IMR-90 (cell line): ENCODE measurements around the gene FOSB. TPM values are rescaled to one million over a fixed set of nuclear protein-coding genes. Genes with fewer than 3 reads are reported as not detected.

Source experiments
- ATAC-seq: fragments of 200-7000 bp; cut with Tn5 transposase; 2 replicates; pipeline ENCODE4 v1.9.1; 2020; ENCODE audit warnings: low read depth, mild to moderate bottlenecking, moderate library complexity
- BruUV-seq: library from RNA; stranded (reverse); fragments of 400-500 nt; replicated peaks from 2 replicates; lab custom pipeline; 2021; lab: Mats Ljungman, UMichigan
- CTCF ChIA-PET: fragments of 300-600 bp; formaldehyde crosslinking; extraction: SDS; loops from one replicate; lab custom pipeline; 2021; ENCODE audit warnings: antibody characterized with exemption; lab: Yijun Ruan, JAX
- POLR2A ChIA-PET: fragments of 300-600 bp; sonication (Branson Sonifier 250); formaldehyde crosslinking; loops from one replicate; lab custom pipeline; 2022; ENCODE audit warnings: antibody characterized with exemption; ENCODE audit not compliant: unreplicated experiment; lab: Charles Lee
- DNase-seq: peaks from one replicate; pipeline ENCODE4 v3.0.0; 2013
- H2AFZ ChIP-seq: replicated peaks from 2 replicates; pipeline ENCODE3; 2013; ENCODE audit warnings: low read length, mild to moderate bottlenecking; ENCODE audit not compliant: poor library complexity
- H2AK5ac ChIP-seq: 2 replicates; pipeline ENCODE4 v1.6.1; 2013; ENCODE audit warnings: low read depth, low read length, inconsistent platforms
- H2AK9ac ChIP-seq: replicated peaks from 2 replicates; pipeline ENCODE3; 2013; ENCODE audit warnings: mild to moderate bottlenecking, low read depth, low read length, moderate library complexity; ENCODE audit not compliant: poor library complexity
- H2BK120ac ChIP-seq: 2 replicates; pipeline ENCODE4 v1.6.1; 2013; ENCODE audit warnings: low read depth, low read length, inconsistent platforms
- H2BK15ac ChIP-seq: 3 replicates; pipeline ENCODE4 v1.6.1; 2013; ENCODE audit warnings: low read depth, low read length, inconsistent platforms
- H2BK20ac ChIP-seq: 2 replicates; pipeline ENCODE4 v1.6.1; 2013; ENCODE audit warnings: low read depth, mild to moderate bottlenecking, inconsistent platforms, low read length, moderate library complexity
- H2BK5ac ChIP-seq: 2 replicates; pipeline ENCODE4 v1.6.1; 2013; ENCODE audit warnings: mild to moderate bottlenecking, low read depth, low read length, inconsistent platforms; ENCODE audit not compliant: poor library complexity, severe bottlenecking
- H3K14ac ChIP-seq: replicated peaks from 2 replicates; pipeline ENCODE4 v1.6.1; 2013; ENCODE audit warnings: low read depth, low read length, inconsistent platforms
- H3K18ac ChIP-seq: 2 replicates; pipeline ENCODE4 v1.6.1; 2013; ENCODE audit warnings: low read depth, low read length, control low read depth
- H3K23ac ChIP-seq: 2 replicates; pipeline ENCODE4 v1.6.1; 2013; ENCODE audit warnings: low read depth, low read length, inconsistent platforms
- H3K27ac ChIP-seq: 2 replicates; pipeline ENCODE4 v1.5.1; 2013; ENCODE audit warnings: mild to moderate bottlenecking, control low read depth, low read length; ENCODE audit not compliant: insufficient read depth
- H3K27me3 ChIP-seq: 2 replicates; pipeline ENCODE4 v1.6.1; 2013; ENCODE audit warnings: low read length; ENCODE audit not compliant: control insufficient read depth, insufficient read depth
- H3K36me3 ChIP-seq: 2 replicates; pipeline ENCODE4 v1.6.1; 2013; ENCODE audit warnings: low read length, mixed read lengths; ENCODE audit not compliant: control insufficient read depth, insufficient read depth
- H3K4ac ChIP-seq: 2 replicates; pipeline ENCODE4 v1.6.1; 2013; ENCODE audit warnings: low read depth, low read length, inconsistent platforms
- H3K4me1 ChIP-seq: 2 replicates; pipeline ENCODE4 v1.6.1; 2013; ENCODE audit warnings: low read length, mixed read lengths; ENCODE audit not compliant: control insufficient read depth, insufficient read depth
- H3K4me2 ChIP-seq: 2 replicates; pipeline ENCODE4 v1.6.1; 2013; ENCODE audit warnings: low read depth, mild to moderate bottlenecking, control low read depth, low read length, moderate library complexity
- H3K4me3 ChIP-seq: 2 replicates; pipeline ENCODE4 v1.5.1; 2013; ENCODE audit warnings: low read depth, mild to moderate bottlenecking, control low read depth, low read length, moderate library complexity; ENCODE audit not compliant: insufficient read depth
- H3K56ac ChIP-seq: 2 replicates; pipeline ENCODE4 v1.6.1; 2013; ENCODE audit warnings: low read length, inconsistent platforms; ENCODE audit not compliant: insufficient read depth; ENCODE audit errors: extremely low read depth
- H3K79me1 ChIP-seq, 2 experiments: 2 replicates each; pipeline ENCODE4 v1.6.1; 2013; ENCODE audit warnings: low read length in 2 of 2, inconsistent platforms in 1 of 2, low read depth in 1 of 2
- H3K9ac ChIP-seq: 2 replicates; pipeline ENCODE4 v1.6.1; 2013; ENCODE audit warnings: low read depth, low read length, control low read depth
- H3K9me1 ChIP-seq: 2 replicates; pipeline ENCODE4 v1.6.1; 2013; ENCODE audit warnings: low read length, inconsistent platforms; ENCODE audit not compliant: insufficient read depth
- H3K9me3 ChIP-seq: 2 replicates; pipeline ENCODE4 v1.6.1; 2013; ENCODE audit warnings: low read length; ENCODE audit not compliant: control insufficient read depth, insufficient read depth
- H4K20me1 ChIP-seq: 2 replicates; pipeline ENCODE4 v1.6.1; 2013; ENCODE audit warnings: low read length, inconsistent platforms; ENCODE audit not compliant: insufficient read depth
- H4K5ac ChIP-seq: 2 replicates; pipeline ENCODE4 v1.6.1; 2013; ENCODE audit warnings: mild to moderate bottlenecking, low read depth, low read length, control low read depth
- H4K8ac ChIP-seq, 2 experiments: 2 replicates each; pipeline ENCODE4 v1.6.1; 2013; ENCODE audit warnings: low read depth in 2 of 2, low read length in 2 of 2, control low read depth in 1 of 2, inconsistent platforms in 1 of 2
- H4K91ac ChIP-seq: 2 replicates; pipeline ENCODE4 v1.6.1; 2013; ENCODE audit warnings: low read depth, low read length, inconsistent platforms; ENCODE audit not compliant: insufficient read depth
- CHD1 ChIP-seq: IDR thresholded peaks from 2 replicates; pipeline ENCODE4 v1.6.1; 2012; ENCODE audit warnings: low read depth, low read length, improper control_type of control experiment
- RAD21 ChIP-seq: IDR thresholded peaks from 2 replicates; pipeline ENCODE4 v1.6.1; 2012; ENCODE audit warnings: low read length, improper control_type of control experiment
- RCOR1 ChIP-seq: IDR thresholded peaks from 2 replicates; pipeline ENCODE4 v1.6.1; 2012; ENCODE audit warnings: mild to moderate bottlenecking, low read length, improper control_type of control experiment; ENCODE audit not compliant: insufficient replicate concordance
- WGBS, 2 experiments: methylation state at CpG; one replicate each; pipeline versions ENCODE4 v1.1.5 to v1.1.7; 2013; ENCODE audit warnings: missing lambda C conversion rate in 2 of 2; ENCODE audit not compliant: insufficient read length in 1 of 2; ENCODE audit errors: extremely low coverage in 2 of 2; 5-methylcytosine and 5-hydroxymethylcytosine counted together
- dilution Hi-C: fragments of 300-500 bp; cut with HindIII; formaldehyde crosslinking; loops from one replicate; pipeline ENCODE4 v1.14.3; 2018; ENCODE audit warnings: low sequenced_read_pairs; ENCODE audit not compliant: unreplicated experiment
- in situ Hi-C: fragments of 300-500 bp; cut with MboI; formaldehyde crosslinking; loops from 3 replicates; pipeline ENCODE4 v1.14.3; 2019; ENCODE audit warnings: low sequenced_read_pairs, inconsistent platforms, mixed read lengths
- intact Hi-C: fragments of 100-400 bp; cut with micrococcal nuclease; formaldehyde crosslinking; loops from 2 replicates; pipeline ENCODE4 v1.10.0; 2022
- polyA plus RNA-seq, 3 experiments: library from polyadenylated mRNA; depleted of rRNA; stranded (reverse); fragments of >200 nt; gene quantifications; 2 replicates each; pipeline ENCODE4 v1.2.3, GENCODE V29; 2012; ENCODE audit warnings: low replicate concordance in 1 of 3
- total RNA-seq: library from RNA; depleted of rRNA; stranded (reverse); fragments of >200 nt; gene quantifications from 2 replicates; pipeline ENCODE4 v1.2.3, GENCODE V29; 2012

FOSB gene
- total and polyA plus RNA-seq, 2 of the 4 experiments (the other 2 are of a cell fraction) = 11.1 to 15.6 TPM

GRCh38 chr19:45517641-45518468 lies 50.1 kb downstream of the FOSB start:
- Histone ChIP-seq H3K27ac (no peak overlapping the region), H3K56ac (no peak overlapping the region), H4K20me1 (peaks cover 90% of the 10 kb centered on the region), H4K91ac (no peak overlapping the region), H3K4me3 (no peak overlapping the region), H3K23ac (no peak overlapping the region), H4K8ac (no peak overlapping the region), H3K27me3 (no peaks in the 10 kb centered on the region), H3K4me1 (0 out of 2 replicates have a peak, but pooled peaks cover 5% of the 10 kb centered on the region), H3K9me1 (no peaks in the 10 kb centered on the region), H3K18ac (no peak overlapping the region), H3K4ac (no peak overlapping the region), H2BK120ac (no peak overlapping the region), H2BK20ac (no peak overlapping the region), H2AK9ac (no peak overlapping the region), H4K5ac (no peak overlapping the region), H3K9ac (no peak overlapping the region; the same call in 1 of the 2 replicates), H3K36me3 (peaks cover 49% of the 10 kb centered on the region), H3K4me2 (no peak overlapping the region), H3K14ac (no peak overlapping the region), H3K9me3 (no peaks in the 10 kb centered on the region), H2AK5ac (no peak overlapping the region), H2BK15ac (no peak overlapping the region), H3K79me1 (peaks cover 14 to 76% of the 10 kb centered on the region in 2 experiments), H2BK5ac (no peak overlapping the region), H2AFZ (no peak overlapping the region)
- in situ Hi-C loops = no loop called here
- no TSS peak for BruUV-seq
- ATAC-seq (no peak), DNase-seq (no peak)
- ChIA-PET POLR2A (no interaction called here), CTCF (no interaction called here)
- 96% methylated on average over 29 of the region's 50 CpGs; no CpG with 5 or more reads in 1 of the 2 experiments for WGBS, 2 experiments
- intact Hi-C loops = no loop called here
- TF ChIP-seq RCOR1 = no peak
- no peak for TF ChIP-seq RAD21
- no peak for TF ChIP-seq CHD1
- dilution Hi-C loops = no loop called here
